ENCODE measurements around the gene HDLBP.

The HDLBP gene

GRCh38 chr2:241248289-241248688, 67.2 kb downstream of the HDLBP start:
- TF ChIP-seq CTCF (IDR thresholded peaks at IDR 0.05), result no peak

GRCh38 chr2:241244368-241244767, 71.1 kb downstream of the HDLBP start:
- no peak for TF ChIP-seq CTCF (IDR thresholded peaks at IDR 0.05)

- TF ChIP-seq CTCF (IDR thresholded peaks at IDR 0.05), result no peak
Measured at GRCh38 chr2:241242306-241242705, 73.2 kb downstream of the HDLBP start.

- no peak for TF ChIP-seq CTCF (IDR thresholded peaks at IDR 0.05)
Measured at GRCh38 chr2:241241669-241242068, 73.8 kb downstream of the HDLBP start.

- no peak for TF ChIP-seq CTCF (IDR thresholded peaks at IDR 0.05)
Measured at GRCh38 chr2:241240320-241241004, 75.0 kb downstream of the HDLBP start.

- TF ChIP-seq CTCF (IDR thresholded peaks at IDR 0.05), result no peak
Measured at GRCh38 chr2:241239552-241240202, 75.8 kb downstream of the HDLBP start.

- TF ChIP-seq CTCF (IDR thresholded peaks at IDR 0.05), result no peak
Measured at GRCh38 chr2:241238693-241239198, 76.7 kb downstream of the HDLBP start.

Measured in LNCAP (cell line).